ENCODE data around the gene COX7A1. TPM values are rescaled to one million over a fixed set of nuclear protein-coding genes. Genes with fewer than 3 reads are reported as not detected.

COX7A1 gene
- total RNA-seq, 1 donor from 2014 or later: 4.8 TPM

- DNase-seq (ENCODE audit: extremely low read depth, low read depth, low spot score): no peak
Measured at GRCh38 chr19:36113894-36114720, 38.1 kb downstream of the COX7A1 start.

- DNase-seq (ENCODE audit: extremely low read depth, low read depth, low spot score): no peak
Measured at GRCh38 chr19:36113425-36113824, 38.8 kb downstream of the COX7A1 start.

DNA sequence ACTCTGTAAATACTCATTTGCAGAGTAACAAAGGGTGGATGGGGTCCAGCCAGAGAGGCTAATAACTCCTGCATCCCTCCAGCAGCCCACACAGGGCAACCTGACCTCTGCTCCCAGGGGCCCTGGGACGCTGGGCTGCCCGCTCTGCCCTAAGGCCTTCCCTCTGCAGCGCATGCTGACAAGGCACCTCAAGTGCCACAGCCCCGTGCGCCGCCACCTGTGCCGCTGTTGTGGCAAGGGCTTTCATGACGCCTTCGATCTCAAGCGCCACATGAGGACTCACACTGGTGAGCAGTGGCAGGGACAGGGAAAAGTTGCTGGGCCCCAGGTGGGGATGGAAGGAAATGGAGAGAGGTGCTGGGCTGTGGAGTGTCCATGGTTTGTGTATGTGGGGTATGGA is 39.6 kb downstream of the COX7A1 start:
- no peak for DNase-seq (ENCODE audit: extremely low read depth, low read depth, low spot score)

- no peak for DNase-seq (ENCODE audit: extremely low read depth, low read depth, low spot score)
Measured at GRCh38 chr19:36111200-36111539, 41.1 kb downstream of the COX7A1 start.

DNA sequence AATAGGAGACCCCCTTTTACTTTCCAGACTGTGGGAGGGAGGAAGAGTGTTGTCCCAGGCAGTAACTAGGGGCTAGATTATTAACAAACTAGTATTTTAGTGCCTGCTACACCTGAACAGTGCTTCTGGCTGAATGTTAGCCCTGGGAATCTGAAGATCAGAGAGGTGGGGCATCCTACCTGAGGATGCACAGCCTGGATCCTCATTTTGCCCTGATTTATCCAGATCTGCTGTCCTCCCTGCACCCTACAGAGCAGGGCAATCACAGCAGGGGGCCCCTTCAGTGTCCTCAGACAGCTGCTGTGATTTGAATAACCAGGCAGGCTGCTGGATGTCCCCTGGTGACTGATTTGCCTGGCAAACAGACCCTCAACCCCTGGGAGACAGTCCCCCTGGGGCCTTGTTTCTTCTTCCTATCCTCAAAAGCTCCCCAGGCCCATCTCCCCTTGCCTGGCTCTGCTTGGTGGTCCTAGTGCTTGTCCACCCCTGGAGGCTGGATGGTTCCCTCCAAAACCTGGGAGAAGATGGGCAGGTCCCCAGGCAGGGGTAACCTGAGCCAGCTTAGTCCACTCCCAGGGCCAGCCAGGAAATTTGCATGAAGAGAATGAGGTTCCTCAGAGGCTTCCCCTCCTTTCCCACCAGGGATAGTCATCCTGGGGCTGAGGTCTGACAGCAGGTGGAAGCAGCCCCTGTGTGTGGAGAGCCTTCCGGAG is 41.6 kb downstream of the COX7A1 start, which contains the start of gene OVOL3:
TSS of gene OVOL3 (plus strand) at position 657 of the 713 bp plus-strand sequence. CDS start 60 bp downstream, outside the sequence.
- DNase-seq (ENCODE audit: extremely low read depth, low read depth, low spot score): no peak

DNA sequence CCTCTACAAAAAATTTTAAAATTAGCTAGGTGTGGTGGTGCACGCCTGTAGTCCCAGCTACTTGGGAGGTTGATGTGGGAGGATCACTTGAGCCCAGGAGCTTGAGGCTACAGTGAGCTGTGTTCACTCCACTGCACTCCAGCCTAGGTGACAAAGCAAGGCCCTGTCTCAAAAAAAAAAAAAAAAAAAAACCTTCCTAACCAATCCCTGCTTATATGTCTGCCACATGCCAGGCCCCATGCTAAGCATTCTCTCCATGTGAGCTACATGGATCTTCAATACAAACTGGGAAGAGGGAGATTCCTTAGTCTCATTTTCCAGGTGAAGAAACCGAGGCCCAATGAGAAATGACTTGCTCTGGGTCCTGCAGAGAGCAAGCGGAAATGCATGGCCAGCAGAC is 43.6 kb downstream of the COX7A1 start:
- no peak for DNase-seq (ENCODE audit: extremely low read depth, low read depth, low spot score)

DNA sequence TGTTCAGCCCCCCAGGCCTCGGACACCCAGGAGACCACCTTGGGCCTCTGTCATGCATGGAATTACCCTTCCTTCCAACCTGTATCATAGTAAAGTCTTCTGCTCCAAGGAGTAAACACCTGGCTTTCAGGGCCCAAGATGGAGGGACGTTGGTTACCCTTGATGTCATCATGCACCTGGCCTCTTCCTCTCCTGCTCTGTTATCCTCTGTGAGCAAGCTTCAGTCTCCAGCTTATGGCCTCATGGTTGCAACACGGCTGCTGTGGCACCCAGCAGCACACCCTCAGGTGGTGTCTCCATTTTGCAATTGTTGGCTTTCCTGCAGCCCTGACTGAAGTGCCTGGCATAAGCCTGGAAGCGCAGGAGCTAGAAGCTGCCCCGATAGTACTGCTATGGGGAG is 45.3 kb downstream of the COX7A1 start:
- no peak for DNase-seq (ENCODE audit: extremely low read depth, low read depth, low spot score)

DNA sequence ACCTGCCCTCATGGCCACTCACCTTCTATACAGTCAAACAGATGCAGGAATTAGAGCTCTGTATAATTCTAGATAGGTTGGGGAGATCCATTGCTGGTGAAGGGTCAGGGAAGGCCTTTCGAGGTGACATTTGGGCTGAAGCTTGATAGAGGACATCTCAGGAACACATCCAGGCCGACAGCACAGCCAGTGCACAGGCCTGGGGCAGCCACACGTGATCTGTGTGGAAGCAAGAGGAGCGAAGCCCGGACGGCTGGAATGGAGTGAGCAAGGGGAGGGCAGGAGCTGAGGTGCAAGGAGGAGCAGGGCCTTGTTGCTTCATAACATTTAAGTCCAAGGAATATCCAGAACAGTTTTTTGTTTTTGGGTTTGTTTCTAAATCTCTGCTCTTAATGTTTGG is 45.8 kb downstream of the COX7A1 start:
- DNase-seq (ENCODE audit: extremely low read depth, low read depth, low spot score): no peak

DNA sequence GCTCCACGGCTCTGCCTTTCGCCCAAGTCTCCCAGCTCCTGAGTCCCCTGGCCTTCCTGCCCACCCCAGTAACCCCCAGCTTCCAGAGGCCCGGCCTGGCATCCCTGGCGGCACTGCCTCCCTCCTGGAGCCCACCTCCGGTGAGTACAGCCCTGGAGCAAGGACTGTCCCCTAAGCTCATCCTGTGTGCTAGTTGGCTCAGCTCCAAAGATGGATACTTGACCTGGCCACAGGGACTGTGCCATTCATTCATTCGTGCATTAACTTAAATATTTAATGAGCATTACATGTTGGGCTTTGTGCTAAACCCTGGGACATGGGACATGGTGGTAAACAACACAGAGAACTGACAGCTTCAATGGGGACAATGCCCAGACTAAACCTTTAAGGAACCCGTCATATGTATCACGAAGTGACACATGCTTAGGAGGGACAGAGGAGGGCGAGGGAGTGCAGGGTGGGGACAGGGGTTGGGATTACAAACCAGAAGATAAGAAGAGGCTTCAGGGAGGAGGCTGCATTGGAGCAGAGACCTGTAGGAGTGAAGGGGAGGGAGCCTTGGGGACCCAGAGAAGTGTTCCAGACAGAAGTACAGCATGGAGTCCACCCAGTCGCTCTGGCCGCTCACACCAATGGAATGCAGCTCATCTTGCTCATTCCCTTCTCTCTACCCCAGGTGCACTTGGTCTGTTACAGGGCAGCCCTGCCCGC is 48.2 kb downstream of the COX7A1 start:
- no peak for DNase-seq (ENCODE audit: extremely low read depth, low read depth, low spot score)

DNA sequence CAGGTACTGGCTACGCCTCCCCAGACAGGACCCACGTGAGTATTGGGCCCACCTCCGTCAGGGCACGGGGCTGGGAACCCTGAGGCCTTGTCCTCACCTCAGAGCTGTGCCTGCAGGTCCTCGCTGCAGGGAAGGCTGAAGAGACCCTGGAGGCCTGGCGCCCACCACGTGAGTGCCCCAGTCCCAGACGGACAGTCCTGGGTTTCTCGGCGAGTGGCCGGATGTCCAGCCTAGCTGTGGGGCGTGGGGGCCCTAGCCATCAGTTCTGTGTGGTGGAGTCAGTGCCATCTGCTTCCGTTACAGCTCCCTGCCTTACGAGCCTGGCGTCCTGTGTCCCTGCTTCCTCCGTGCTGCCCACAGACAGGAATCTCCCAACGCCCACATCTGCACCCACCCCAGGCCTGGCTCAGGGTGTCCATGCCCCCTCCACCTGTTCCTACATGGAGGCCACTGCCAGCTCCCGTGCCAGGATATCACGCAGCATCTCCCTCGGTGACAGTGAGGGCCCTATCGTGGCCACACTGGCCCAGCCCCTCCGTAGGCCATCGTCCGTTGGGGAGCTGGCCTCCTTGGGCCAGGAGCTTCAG is 49.1 kb downstream of the COX7A1 start:
- no peak for DNase-seq (ENCODE audit: extremely low read depth, low read depth, low spot score)

DNA sequence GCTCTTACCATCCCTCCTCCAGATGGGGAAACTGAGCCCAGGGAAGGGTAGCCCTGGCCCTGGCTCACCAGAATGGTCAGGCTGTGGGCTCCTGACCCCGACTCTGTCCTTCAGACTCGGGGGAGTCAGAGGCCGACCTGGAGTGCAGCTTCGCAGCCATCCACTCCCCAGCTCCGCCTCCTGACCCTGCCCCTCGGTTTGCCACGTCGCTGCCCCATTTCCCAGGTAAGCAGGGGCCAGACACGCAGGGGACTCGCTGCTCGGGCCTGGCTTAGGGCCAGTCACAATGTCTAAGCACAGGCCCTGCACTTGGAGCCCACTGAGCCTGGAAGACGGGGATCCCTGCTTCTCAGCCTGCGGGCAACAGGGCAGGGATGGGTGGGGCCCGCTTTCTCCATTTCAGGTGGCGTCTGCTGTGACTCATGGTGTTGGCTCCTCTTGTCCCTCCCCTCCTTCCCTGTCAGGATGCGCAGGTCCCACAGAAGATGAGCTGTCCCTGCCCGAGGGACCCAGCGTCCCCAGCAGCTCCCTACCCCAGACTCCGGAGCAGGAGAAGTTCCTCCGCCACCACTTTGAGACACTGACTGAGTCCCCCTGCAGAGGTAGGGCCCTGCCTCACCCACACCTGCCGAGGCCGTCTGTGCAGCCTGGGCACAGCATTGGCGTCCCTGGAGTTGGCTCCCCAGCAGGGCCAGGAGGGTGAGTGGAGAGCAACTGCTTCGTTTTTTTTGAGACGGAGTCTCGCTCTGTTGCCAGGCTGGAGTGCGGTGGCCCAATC is 50.5 kb downstream of the COX7A1 start:
- DNase-seq (ENCODE audit: extremely low read depth, low read depth, low spot score): no peak

Other genes starting within 250 kb of the COX7A1 start
- gene HCST, start 249.9 kb downstream of the COX7A1 start, total RNA-seq: not detected in 2 replicates
- gene TYROBP, start 244.2 kb downstream of the COX7A1 start, total RNA-seq: not detected in 2 replicates
- gene LRFN3, start 216.1 kb downstream of the COX7A1 start, total RNA-seq: 13.3 and 24.3 TPM in 2 replicates
- 19.8 and 29.1 TPM in 2 replicates for gene SDHAF1, start 157.3 kb downstream of the COX7A1 start, total RNA-seq
- not detected in 2 replicates for gene SYNE4, start 143.6 kb downstream of the COX7A1 start, total RNA-seq
- 22.5 and 35.5 TPM in 2 replicates for gene ALKBH6, start 138.2 kb downstream of the COX7A1 start, total RNA-seq
- gene CLIP3, start 119.6 kb downstream of the COX7A1 start, total RNA-seq: 14.0 TPM in 2 replicates
- gene THAP8, start 98.2 kb downstream of the COX7A1 start, total RNA-seq: 10.3 and 13.9 TPM in 2 replicates
- gene WDR62, start 97.5 kb downstream of the COX7A1 start, total RNA-seq: 2.3 and 4.8 TPM in 2 replicates
- gene OVOL3, start 41.3 kb downstream of the COX7A1 start, total RNA-seq: not detected in 2 replicates
- 38.7 and 51.9 TPM in 2 replicates for gene POLR2I, start 37.6 kb downstream of the COX7A1 start, total RNA-seq
- 246 and 286 TPM in 2 replicates for gene TBCB, start 37.0 kb downstream of the COX7A1 start, total RNA-seq
- 334 and 435 TPM in 2 replicates for gene CAPNS1, start 12.4 kb downstream of the COX7A1 start, total RNA-seq
- 1.2 and 2.9 TPM in 2 replicates for gene ZNF565, start 62.2 kb upstream of the COX7A1 start, total RNA-seq
- gene ZNF146, start 62.7 kb upstream of the COX7A1 start, total RNA-seq: 68.7 and 77.4 TPM in 2 replicates
- gene ZFP14, start 226.8 kb upstream of the COX7A1 start, total RNA-seq: 1.2 and 3.5 TPM in 2 replicates

Data from glomerular endothelial cell (primary cell).